DMS153 (cell line): Measurements from ENCODE around the gene CD6.
A peak's percentile ranks its signal among the peaks of the same experiment; 100 is the strongest.

ENCODE experiments used
- DNase-seq: peaks from one replicate; lab custom pipeline; 2025; lab: John Stamatoyannopoulos, UW

CD6 gene

GRCh38 chr11:60934790-60935605, 36.5 kb upstream of the CD6 start:
- DNase-seq: no peak

- no peak for DNase-seq
Measured at GRCh38 chr11:60935676-60936442, 35.6 kb upstream of the CD6 start.

- DNase-seq: no peak
Measured at GRCh38 chr11:60936467-60937143, 34.9 kb upstream of the CD6 start.

- no peak for DNase-seq
Measured at GRCh38 chr11:60937144-60937527, 34.3 kb upstream of the CD6 start.

- no peak for DNase-seq
Measured at GRCh38 chr11:60937811-60938210, 33.7 kb upstream of the CD6 start.

- DNase-seq: no peak
Measured at GRCh38 chr11:60938500-60938899, 33.0 kb upstream of the CD6 start.

GRCh38 chr11:60939301-60939700, 32.2 kb upstream of the CD6 start:
- DNase-seq: no peak

GRCh38 chr11:60939855-60940254, 31.6 kb upstream of the CD6 start:
- DNase-seq: no peak

- no peak for DNase-seq
Measured at GRCh38 chr11:60941371-60942119, 29.9 kb upstream of the CD6 start.

GRCh38 chr11:60942219-60942618, 29.3 kb upstream of the CD6 start:
- DNase-seq: peak; percentile 47

GRCh38 chr11:60942970-60943565, 28.4 kb upstream of the CD6 start:
- DNase-seq: peak; percentile 97

GRCh38 chr11:60944490-60945294, 26.8 kb upstream of the CD6 start:
- DNase-seq: no peak

GRCh38 chr11:60945295-60945667, 26.2 kb upstream of the CD6 start:
- DNase-seq: no peak

- no peak for DNase-seq
Measured at GRCh38 chr11:60946601-60947264, 24.7 kb upstream of the CD6 start.

GRCh38 chr11:60947700-60948099, 23.8 kb upstream of the CD6 start:
- no peak for DNase-seq

- no peak for DNase-seq
Measured at GRCh38 chr11:60948250-60948649, 23.2 kb upstream of the CD6 start.

- DNase-seq: no peak
Measured at GRCh38 chr11:60950024-60950423, 21.5 kb upstream of the CD6 start.

- no peak for DNase-seq
Measured at GRCh38 chr11:60950933-60951605, 20.4 kb upstream of the CD6 start.

GRCh38 chr11:60951606-60951903, 19.9 kb upstream of the CD6 start:
- DNase-seq: no peak
